Right atrium auricular region (tissue), 2 donors: Measurements from ENCODE around the gene RPH3AL. TPM values are rescaled to one million over a fixed set of nuclear protein-coding genes. Genes with fewer than 3 reads are reported as not detected.

ENCODE experiments used
- DNase-seq: peaks from one replicate; pipeline ENCODE4 v3.0.0-alpha.2; 2019; ENCODE audit warnings: low spot score
- H3K27ac ChIP-seq, 2 donors: fragments of 200-600 bp; sonication (generic); 1 replicate in 1 of 2; 2 replicates in 1 of 2; pipeline ENCODE4 v1.5.1; 2016 to 2019
- H3K27me3 ChIP-seq, 2 donors: fragments of 200-600 bp; sonication (generic); one replicate each; pipeline versions ENCODE4 v1.5.1 to v1.6.0; 2017 to 2019
- H3K36me3 ChIP-seq: fragments of 200-600 bp; sonication (generic); one replicate; pipeline ENCODE4 v1.5.1; 2016
- H3K4me1 ChIP-seq, 2 donors: fragments of 200-600 bp; sonication (generic); one replicate each; pipeline versions ENCODE4 v1.5.1 to v1.6.0; 2017 to 2019
- H3K4me3 ChIP-seq, 2 donors: fragments of 200-600 bp; sonication (generic); 1 replicate in 1 of 2; 2 replicates in 1 of 2; pipeline ENCODE4 v1.5.1; 2017 to 2019; ENCODE audit warnings: mild to moderate bottlenecking in 1 of 2, moderate library complexity in 1 of 2
- H3K9me3 ChIP-seq, 2 donors: fragments of 200-600 bp; sonication (generic); one replicate each; pipeline ENCODE4 v1.5.1; 2019
- total RNA-seq, 2 donors: library from RNA; depleted of rRNA; stranded (reverse); fragments of >200 nt; gene quantifications; one replicate each; pipeline ENCODE4 v1.1.0, GENCODE V29; 2016
- TF ChIP-seq, protein P1 (sequence below), 2 donors: fragments of 200-600 bp; sonication (generic); IDR thresholded peaks; one replicate each; pipeline ENCODE4 v1.5.1; 2019; ENCODE audit warnings: antibody characterized with exemption in 2 of 2

The RPH3AL gene
- total RNA-seq, 2 donors from 2014 or later: 7.2 to 13.1 TPM

- Histone ChIP-seq H3K27me3 (no peaks in the 10 kb centered on the region), H3K36me3 (no peaks in the 10 kb centered on the region), H3K4me3 (no peak overlapping the region), H3K4me1 (peaks cover 0 to 43% of the 10 kb centered on the region in 2 donors), H3K9me3 (no peaks in the 10 kb centered on the region), H3K27ac (no peak overlapping the region)
- TF ChIP-seq, protein P1, sequence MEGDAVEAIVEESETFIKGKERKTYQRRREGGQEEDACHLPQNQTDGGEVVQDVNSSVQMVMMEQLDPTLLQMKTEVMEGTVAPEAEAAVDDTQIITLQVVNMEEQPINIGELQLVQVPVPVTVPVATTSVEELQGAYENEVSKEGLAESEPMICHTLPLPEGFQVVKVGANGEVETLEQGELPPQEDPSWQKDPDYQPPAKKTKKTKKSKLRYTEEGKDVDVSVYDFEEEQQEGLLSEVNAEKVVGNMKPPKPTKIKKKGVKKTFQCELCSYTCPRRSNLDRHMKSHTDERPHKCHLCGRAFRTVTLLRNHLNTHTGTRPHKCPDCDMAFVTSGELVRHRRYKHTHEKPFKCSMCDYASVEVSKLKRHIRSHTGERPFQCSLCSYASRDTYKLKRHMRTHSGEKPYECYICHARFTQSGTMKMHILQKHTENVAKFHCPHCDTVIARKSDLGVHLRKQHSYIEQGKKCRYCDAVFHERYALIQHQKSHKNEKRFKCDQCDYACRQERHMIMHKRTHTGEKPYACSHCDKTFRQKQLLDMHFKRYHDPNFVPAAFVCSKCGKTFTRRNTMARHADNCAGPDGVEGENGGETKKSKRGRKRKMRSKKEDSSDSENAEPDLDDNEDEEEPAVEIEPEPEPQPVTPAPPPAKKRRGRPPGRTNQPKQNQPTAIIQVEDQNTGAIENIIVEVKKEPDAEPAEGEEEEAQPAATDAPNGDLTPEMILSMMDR (IDR thresholded peaks at IDR 0.05): no peak
- DNase-seq: no peak
Observed at GRCh38 chr17:337453-337852, 15.2 kb downstream of the RPH3AL start.

- peaks cover 0 to 43% of the 10 kb centered on the region in 2 donors for H3K4me1 ChIP-seq
- DNase-seq: no peak
- no peak overlapping the region for H3K4me3 ChIP-seq
- H3K9me3 ChIP-seq: no peaks in the 10 kb centered on the region
- TF ChIP-seq, protein P1 (IDR thresholded peaks at IDR 0.05): no peak
- no peaks in the 10 kb centered on the region for H3K27me3 ChIP-seq
- H3K36me3 ChIP-seq: no peaks in the 10 kb centered on the region
- no peak overlapping the region for H3K27ac ChIP-seq
Observed at GRCh38 chr17:337022-337420, 15.6 kb downstream of the RPH3AL start.

DNA sequence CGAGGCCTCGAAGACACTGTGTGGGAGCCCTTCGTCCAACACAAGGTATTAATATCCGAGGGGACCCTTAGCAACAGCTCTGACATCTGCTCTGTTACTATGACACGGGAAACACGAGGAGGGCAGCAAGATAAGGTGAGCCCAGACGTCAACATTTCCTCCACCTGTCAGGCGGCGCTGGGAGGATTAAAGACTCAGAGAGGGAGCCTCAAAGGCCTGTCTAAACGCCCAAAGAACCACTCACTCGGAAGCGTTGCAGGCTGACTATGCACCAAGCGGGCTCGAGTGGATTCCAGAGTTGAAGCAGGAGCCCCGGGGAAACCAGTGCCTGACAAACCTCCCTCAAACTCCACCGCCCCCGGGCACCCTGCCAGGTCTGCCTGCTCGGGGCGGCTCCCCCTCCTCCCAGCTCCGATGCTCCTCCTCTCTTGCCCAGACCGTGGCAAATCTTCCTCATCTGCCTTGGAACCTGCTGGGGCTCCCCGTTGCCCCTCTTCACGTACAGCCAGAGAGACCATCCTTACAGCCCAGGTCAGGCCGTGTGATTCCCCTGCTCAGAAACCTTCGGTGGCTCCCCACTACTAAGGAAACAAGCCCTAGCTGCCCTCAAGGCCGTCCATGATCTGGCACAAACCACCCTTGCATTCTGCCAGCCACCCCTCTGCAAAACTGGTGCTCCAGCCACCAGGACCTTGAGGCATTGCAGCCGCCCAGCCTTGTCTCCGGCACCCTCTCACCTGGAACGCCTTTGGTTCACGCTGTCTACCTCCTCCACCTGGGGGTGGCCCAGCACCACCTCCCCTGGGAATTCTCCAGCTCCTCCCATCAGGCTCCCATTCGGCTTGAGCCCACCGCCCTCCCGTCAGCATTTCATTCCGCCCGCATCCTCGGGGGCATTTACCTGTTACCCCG, 16.2 kb downstream of the RPH3AL start:
- Histone ChIP-seq H3K27ac (peak overlapping the region; percentile 87 to 89), H3K36me3 (no peaks in the 10 kb centered on the region), H3K4me3 (peak overlapping the region; percentile 6 to 7), H3K27me3 (no peaks in the 10 kb centered on the region), H3K9me3 (no peaks in the 10 kb centered on the region), H3K4me1 (peaks cover 0 to 43% of the 10 kb centered on the region in 2 donors)
- DNase-seq: peak; percentile 78
- TF ChIP-seq, protein P1 (IDR thresholded peaks at IDR 0.05): no peak

- H3K27me3 ChIP-seq: no peaks in the 10 kb centered on the region
- H3K27ac ChIP-seq: peak overlapping the region; percentile 87 to 89
- H3K36me3 ChIP-seq: no peaks in the 10 kb centered on the region
- H3K4me1 ChIP-seq: peaks cover 0 to 45% of the 10 kb centered on the region in 2 donors
- no peak for DNase-seq
- no peaks in the 10 kb centered on the region for H3K9me3 ChIP-seq
- TF ChIP-seq, protein P1 (IDR thresholded peaks at IDR 0.05): no peak
- peak overlapping the region; percentile 6 to 7 for H3K4me3 ChIP-seq
Observed at GRCh38 chr17:335691-336090, 16.9 kb downstream of the RPH3AL start.

- Histone ChIP-seq H3K36me3 (no peaks in the 10 kb centered on the region), H3K27ac (peak overlapping the region; percentile 87 to 89), H3K4me3 (no peak overlapping the region), H3K27me3 (no peaks in the 10 kb centered on the region), H3K9me3 (no peaks in the 10 kb centered on the region), H3K4me1 (peaks cover 0 to 51% of the 10 kb centered on the region in 2 donors)
- DNase-seq: no peak
- TF ChIP-seq, protein P1 (IDR thresholded peaks at IDR 0.05): no peak
Observed at GRCh38 chr17:334974-335481, 17.6 kb downstream of the RPH3AL start.
